Liver (tissue), 9 donors: ENCODE measurements around the gene SREBF1. TPM values are rescaled to one million over a fixed set of nuclear protein-coding genes. Genes with fewer than 3 reads are reported as not detected.

Experiments
- DNase-seq: peaks from one replicate; pipeline ENCODE4 v3.0.0-alpha.2; 2017; ENCODE audit warnings: low spot score
- H3K27ac ChIP-seq, 2 donors: one replicate each; pipeline ENCODE4 v1.7.0; 2013; ENCODE audit warnings: inconsistent platforms in 2 of 2, low read length in 2 of 2, control low read depth in 1 of 2, low read depth in 1 of 2, mild to moderate bottlenecking in 1 of 2
- H3K27me3 ChIP-seq, 4 donors: one replicate each; pipeline versions ENCODE4 v1.6.1 to v1.7.0; 2013; ENCODE audit warnings: low read length in 3 of 4, inconsistent platforms in 1 of 4, mild to moderate bottlenecking in 1 of 4, moderate library complexity in 1 of 4; ENCODE audit not compliant: control insufficient read depth in 4 of 4, insufficient read depth in 4 of 4
- H3K36me3 ChIP-seq, 4 donors: one replicate each; pipeline versions ENCODE4 v1.6.1 to v1.7.0; 2013; ENCODE audit warnings: low read length in 3 of 4, mild to moderate bottlenecking in 3 of 4, low read depth in 1 of 4, moderate library complexity in 1 of 4; ENCODE audit not compliant: control insufficient read depth in 4 of 4, insufficient read depth in 3 of 4
- H3K4me1 ChIP-seq, 4 donors: one replicate each; pipeline versions ENCODE4 v1.6.1 to v1.7.0; 2013; ENCODE audit warnings: low read length in 3 of 4, mild to moderate bottlenecking in 3 of 4, moderate library complexity in 1 of 4; ENCODE audit not compliant: control insufficient read depth in 4 of 4, insufficient read depth in 4 of 4
- H3K4me3 ChIP-seq, 3 donors: one replicate each; pipeline versions ENCODE4 v1.6.1 to v1.7.0; 2013; ENCODE audit warnings: low read length in 3 of 3, control low read depth in 1 of 3, low read depth in 1 of 3, mild to moderate bottlenecking in 1 of 3
- H3K9ac ChIP-seq, 2 donors: one replicate each; pipeline ENCODE4 v1.7.0; 2013; ENCODE audit warnings: low read length in 2 of 2, mild to moderate bottlenecking in 2 of 2, moderate library complexity in 2 of 2, control low read depth in 1 of 2, low read depth in 1 of 2
- H3K9me3 ChIP-seq, 4 donors: one replicate each; pipeline versions ENCODE4 v1.6.1 to v1.7.0; 2013; ENCODE audit warnings: low read length in 3 of 4; ENCODE audit not compliant: control insufficient read depth in 4 of 4
- EGR1 ChIP-seq, 2 donors: IDR thresholded peaks; 2 replicates each; pipeline ENCODE4 v1.6.1; 2016 to 2018; ENCODE audit warnings: antibody characterized with exemption in 2 of 2, low read depth in 2 of 2
- FOXA1 ChIP-seq: IDR thresholded peaks from 2 replicates; pipeline ENCODE4 v1.6.1; 2016; ENCODE audit warnings: antibody characterized with exemption
- FOXA2 ChIP-seq: IDR thresholded peaks from 2 replicates; pipeline ENCODE4 v1.6.1; 2016; ENCODE audit warnings: antibody characterized with exemption
- GABPA ChIP-seq, 2 donors: IDR thresholded peaks in 1 of 2; conservative IDR thresholded peaks in 1 of 2; 2 replicates each; pipeline ENCODE4 v1.6.1; 2016; ENCODE audit warnings: antibody characterized with exemption in 2 of 2, mild to moderate bottlenecking in 1 of 2, moderate library complexity in 1 of 2
- HNF4A ChIP-seq, 2 donors: conservative IDR thresholded peaks; 2 replicates each; pipeline ENCODE4 v1.6.1; 2016; ENCODE audit warnings: antibody characterized with exemption in 2 of 2, mild to moderate bottlenecking in 2 of 2
- HNF4G ChIP-seq: IDR thresholded peaks from 2 replicates; pipeline ENCODE4 v1.6.1; 2016; ENCODE audit warnings: antibody characterized with exemption
- JUND ChIP-seq, 2 donors: IDR thresholded peaks; 2 replicates each; pipeline ENCODE4 v1.6.1; 2016; ENCODE audit warnings: antibody characterized with exemption in 2 of 2
- NR2F2 ChIP-seq: IDR thresholded peaks from 2 replicates; pipeline ENCODE4 v1.6.1; 2016; ENCODE audit warnings: antibody characterized with exemption
- RAD21 ChIP-seq, 2 donors: IDR thresholded peaks; 2 replicates each; pipeline ENCODE4 v1.6.1; 2016; ENCODE audit warnings: antibody characterized with exemption in 2 of 2, mild to moderate bottlenecking in 2 of 2
- SP1 ChIP-seq: IDR thresholded peaks from 2 replicates; pipeline ENCODE4 v1.6.1; 2018; ENCODE audit warnings: antibody characterized with exemption, mild to moderate bottlenecking
- YY1 ChIP-seq: IDR thresholded peaks from 2 replicates; pipeline ENCODE4 v1.6.1; 2016; ENCODE audit warnings: antibody characterized with exemption, mild to moderate bottlenecking
- WGBS: extraction: QIAGEN DNeasy Blood & Tissue Kit; methylation state at CpG from one replicate; pipeline ENCODE4 v1.1.7; 2013; 5-methylcytosine and 5-hydroxymethylcytosine counted together
- polyA plus RNA-seq, 2 donors: library from polyadenylated mRNA; stranded (reverse) in 1 of 2; unstranded in 1 of 2; fragments of 200-250 nt in 1 of 2; fragments of >200 nt in 1 of 2; fragmentation: Nextera tagmentation in 1 of 2; extraction: Ambion mirVana in 1 of 2; gene quantifications; one replicate each; pipeline versions ENCODE4 v1.2.1 to v1.2.3, GENCODE V29; 2013 to 2015
- total RNA-seq, 2 donors: library from RNA; depleted of rRNA; stranded (reverse); fragments of >200 nt; gene quantifications; one replicate each; pipeline ENCODE4 v1.2.3, GENCODE V29; 2014
- TF ChIP-seq, protein P1 (sequence below): IDR thresholded peaks from 2 replicates; pipeline ENCODE4 v1.6.1; 2016; ENCODE audit warnings: antibody characterized with exemption
- TF ChIP-seq, protein P2 (sequence below): fragments of 150-350 bp; IDR thresholded peaks from 2 replicates; pipeline ENCODE4 v1.5.1; 2017; ENCODE audit warnings: improper control_type of control experiment, low read depth, low read length; ENCODE audit not compliant: missing input control
- TF ChIP-seq, protein P3 (sequence below): IDR thresholded peaks from 2 replicates; pipeline ENCODE4 v1.6.1; 2016; ENCODE audit warnings: antibody characterized with exemption, mild to moderate bottlenecking
- donor health status: healthy.
- donor health status: healthy.
- donor health status: healthy.
- donor health status: healthy.
- donor health status: healthy.

The SREBF1 gene
- total and polyA plus RNA-seq, 4 donors, result 66.8 to 133 (median 101) TPM

DNA sequence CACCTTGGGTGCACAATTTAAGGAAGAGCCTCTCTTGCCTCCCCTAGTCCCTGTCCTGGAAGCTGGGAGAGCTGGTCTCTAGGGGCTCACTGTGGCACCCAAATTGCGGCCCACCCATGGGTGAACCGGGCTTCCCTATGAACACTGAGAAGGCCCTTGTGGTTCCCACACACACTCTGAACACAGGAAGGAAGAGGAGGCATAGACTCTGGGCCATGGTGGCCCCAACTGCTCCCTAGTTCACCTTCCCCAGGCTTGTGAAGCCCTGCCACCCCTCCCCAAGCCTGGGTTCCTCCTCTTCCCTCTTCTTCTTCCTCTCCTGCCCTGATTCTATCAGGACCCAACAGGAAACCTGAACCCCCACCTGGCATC, 10.5 kb downstream of the SREBF1 start:
- no peak for TF ChIP-seq YY1
- TF ChIP-seq, protein P1, sequence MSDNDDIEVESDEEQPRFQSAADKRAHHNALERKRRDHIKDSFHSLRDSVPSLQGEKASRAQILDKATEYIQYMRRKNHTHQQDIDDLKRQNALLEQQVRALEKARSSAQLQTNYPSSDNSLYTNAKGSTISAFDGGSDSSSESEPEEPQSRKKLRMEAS, result no peak
- no peak for TF ChIP-seq NR2F2
- TF ChIP-seq, protein P2, sequence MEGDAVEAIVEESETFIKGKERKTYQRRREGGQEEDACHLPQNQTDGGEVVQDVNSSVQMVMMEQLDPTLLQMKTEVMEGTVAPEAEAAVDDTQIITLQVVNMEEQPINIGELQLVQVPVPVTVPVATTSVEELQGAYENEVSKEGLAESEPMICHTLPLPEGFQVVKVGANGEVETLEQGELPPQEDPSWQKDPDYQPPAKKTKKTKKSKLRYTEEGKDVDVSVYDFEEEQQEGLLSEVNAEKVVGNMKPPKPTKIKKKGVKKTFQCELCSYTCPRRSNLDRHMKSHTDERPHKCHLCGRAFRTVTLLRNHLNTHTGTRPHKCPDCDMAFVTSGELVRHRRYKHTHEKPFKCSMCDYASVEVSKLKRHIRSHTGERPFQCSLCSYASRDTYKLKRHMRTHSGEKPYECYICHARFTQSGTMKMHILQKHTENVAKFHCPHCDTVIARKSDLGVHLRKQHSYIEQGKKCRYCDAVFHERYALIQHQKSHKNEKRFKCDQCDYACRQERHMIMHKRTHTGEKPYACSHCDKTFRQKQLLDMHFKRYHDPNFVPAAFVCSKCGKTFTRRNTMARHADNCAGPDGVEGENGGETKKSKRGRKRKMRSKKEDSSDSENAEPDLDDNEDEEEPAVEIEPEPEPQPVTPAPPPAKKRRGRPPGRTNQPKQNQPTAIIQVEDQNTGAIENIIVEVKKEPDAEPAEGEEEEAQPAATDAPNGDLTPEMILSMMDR, result no peak
- TF ChIP-seq FOXA2, result no peak
- TF ChIP-seq HNF4A (conservative IDR thresholded peaks at IDR 0.05), result no peak
- TF ChIP-seq HNF4G, result no peak
- H3K4me3 ChIP-seq, result no peak overlapping the region
- no peak overlapping the region for H3K9ac ChIP-seq
- no peaks in the 10 kb centered on the region for H3K27me3 ChIP-seq
- H3K4me1 ChIP-seq, result peaks cover 38 to 91% (median 64%) of the 10 kb centered on the region in 4 donors
- H3K36me3 ChIP-seq, result no peaks in the 10 kb centered on the region
- H3K9me3 ChIP-seq, result no peaks in the 10 kb centered on the region
- no peak for DNase-seq
- 76% methylated on average over 2 of the region's 2 CpGs for WGBS
- H3K27ac ChIP-seq, result peak overlapping the region; percentile 91 to 93

DNA sequence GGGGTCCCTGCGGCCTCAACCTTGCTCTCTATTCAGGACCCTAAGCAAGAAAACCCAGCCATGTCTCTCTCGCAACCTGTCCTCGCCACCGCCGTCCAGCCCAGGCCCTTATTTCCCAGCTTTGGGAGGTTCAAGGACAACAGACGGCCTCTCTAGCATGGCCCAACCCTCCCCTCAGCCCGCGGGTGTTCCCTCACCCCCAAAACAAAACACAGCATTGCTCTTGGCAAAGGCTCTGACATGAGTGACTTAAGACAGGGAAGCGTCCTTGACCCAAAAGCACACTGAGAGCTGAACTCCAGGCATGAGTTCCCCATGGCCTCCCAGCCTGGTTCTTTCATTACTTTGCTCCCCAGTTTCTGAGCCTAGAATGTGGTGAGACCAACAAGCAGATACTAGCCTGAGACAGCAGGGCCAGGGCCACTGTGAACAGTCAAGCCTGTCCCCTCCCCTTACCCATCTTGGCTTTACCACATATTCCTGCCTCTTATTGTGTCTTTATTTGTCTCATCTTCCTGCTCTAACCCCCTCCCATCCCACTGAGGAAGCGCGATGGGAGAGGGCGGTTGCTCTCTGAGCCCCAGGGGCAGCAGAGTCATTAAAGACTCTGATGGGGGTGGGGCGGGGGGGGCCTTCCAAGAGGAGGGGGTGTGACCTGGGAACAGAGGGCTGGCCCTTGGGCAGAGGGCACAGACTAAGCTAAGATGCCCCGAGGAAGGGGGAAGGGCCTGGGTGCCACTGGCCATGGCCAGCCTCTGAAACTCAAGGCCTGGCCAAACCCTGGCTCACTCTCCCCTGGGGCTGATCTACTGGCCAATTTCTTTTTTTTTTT, 11.8 kb downstream of the SREBF1 start:
- peak overlapping the region; percentile 91 to 93 for H3K27ac ChIP-seq
- no peak for DNase-seq
- no peaks in the 10 kb centered on the region for H3K9me3 ChIP-seq
- WGBS, result 47% methylated on average over 14 of the region's 14 CpGs
- no peak for TF ChIP-seq GABPA (IDR thresholded peaks at IDR 0.05 in 1 of 2, conservative IDR thresholded peaks at IDR 0.05 in 1 of 2)
- TF ChIP-seq, protein P3, sequence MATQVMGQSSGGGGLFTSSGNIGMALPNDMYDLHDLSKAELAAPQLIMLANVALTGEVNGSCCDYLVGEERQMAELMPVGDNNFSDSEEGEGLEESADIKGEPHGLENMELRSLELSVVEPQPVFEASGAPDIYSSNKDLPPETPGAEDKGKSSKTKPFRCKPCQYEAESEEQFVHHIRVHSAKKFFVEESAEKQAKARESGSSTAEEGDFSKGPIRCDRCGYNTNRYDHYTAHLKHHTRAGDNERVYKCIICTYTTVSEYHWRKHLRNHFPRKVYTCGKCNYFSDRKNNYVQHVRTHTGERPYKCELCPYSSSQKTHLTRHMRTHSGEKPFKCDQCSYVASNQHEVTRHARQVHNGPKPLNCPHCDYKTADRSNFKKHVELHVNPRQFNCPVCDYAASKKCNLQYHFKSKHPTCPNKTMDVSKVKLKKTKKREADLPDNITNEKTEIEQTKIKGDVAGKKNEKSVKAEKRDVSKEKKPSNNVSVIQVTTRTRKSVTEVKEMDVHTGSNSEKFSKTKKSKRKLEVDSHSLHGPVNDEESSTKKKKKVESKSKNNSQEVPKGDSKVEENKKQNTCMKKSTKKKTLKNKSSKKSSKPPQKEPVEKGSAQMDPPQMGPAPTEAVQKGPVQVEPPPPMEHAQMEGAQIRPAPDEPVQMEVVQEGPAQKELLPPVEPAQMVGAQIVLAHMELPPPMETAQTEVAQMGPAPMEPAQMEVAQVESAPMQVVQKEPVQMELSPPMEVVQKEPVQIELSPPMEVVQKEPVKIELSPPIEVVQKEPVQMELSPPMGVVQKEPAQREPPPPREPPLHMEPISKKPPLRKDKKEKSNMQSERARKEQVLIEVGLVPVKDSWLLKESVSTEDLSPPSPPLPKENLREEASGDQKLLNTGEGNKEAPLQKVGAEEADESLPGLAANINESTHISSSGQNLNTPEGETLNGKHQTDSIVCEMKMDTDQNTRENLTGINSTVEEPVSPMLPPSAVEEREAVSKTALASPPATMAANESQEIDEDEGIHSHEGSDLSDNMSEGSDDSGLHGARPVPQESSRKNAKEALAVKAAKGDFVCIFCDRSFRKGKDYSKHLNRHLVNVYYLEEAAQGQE, result no peak
- TF ChIP-seq NR2F2, result peak; percentile 63
- TF ChIP-seq SP1, result no peak
- TF ChIP-seq HNF4G, result no peak
- no peak for TF ChIP-seq EGR1 (IDR thresholded peaks at IDR 0.05; ENCODE audit: low read depth in 2 of 2)
- no peak for TF ChIP-seq YY1
- peak in 1 of 2 donors; percentile 10 for TF ChIP-seq HNF4A (conservative IDR thresholded peaks at IDR 0.05)
- no peak for TF ChIP-seq FOXA1
- TF ChIP-seq, protein P2, result no peak
- TF ChIP-seq, protein P1, result no peak
- TF ChIP-seq RAD21 (IDR thresholded peaks at IDR 0.05), result no peak
- no peak for TF ChIP-seq JUND (IDR thresholded peaks at IDR 0.05)
- no peaks in the 10 kb centered on the region for H3K27me3 ChIP-seq
- H3K4me3 ChIP-seq, result no peak overlapping the region
- no peaks in the 10 kb centered on the region for H3K36me3 ChIP-seq
- peak overlapping the region in 1 of 2 donors; percentile 19 for H3K9ac ChIP-seq
- peaks cover 37 to 91% (median 67%) of the 10 kb centered on the region in 4 donors for H3K4me1 ChIP-seq
